Measurements from ENCODE around the gene SULF2. TPM values are rescaled to one million over a fixed set of nuclear protein-coding genes. Genes with fewer than 3 reads are reported as not detected.

Gene SULF2
- total RNA-seq, 2 experiments from 2014 or later = 0.47 to 0.50 TPM

DNA sequence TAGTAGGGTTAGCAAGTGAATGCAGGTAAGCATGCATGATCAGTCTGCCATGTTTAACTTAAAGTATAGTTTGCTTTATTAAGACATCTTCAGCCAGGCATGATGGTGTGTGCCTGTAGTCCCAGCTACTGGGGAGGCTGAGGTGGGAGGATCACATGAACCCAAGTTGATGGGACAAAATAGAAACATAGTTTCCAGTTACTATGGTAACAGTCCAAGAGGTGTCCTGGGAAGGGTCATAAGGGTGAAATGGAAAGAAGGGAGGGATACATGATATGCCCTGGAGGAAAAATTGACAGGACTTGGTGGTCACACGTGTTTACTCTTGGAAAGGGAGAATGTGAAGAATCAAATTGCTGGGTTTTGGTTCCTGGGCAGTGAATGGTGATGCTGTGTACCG is 139.6 kb downstream of the SULF2 start:
- peaks cover 51% of the 10 kb centered on the region for H3K36me3 Mint-ChIP-seq (ENCODE audit: low read depth)
- H3K4me1 Mint-ChIP-seq (ENCODE audit: low read depth) = no peaks in the 10 kb centered on the region
- CTCF ChIA-PET = interaction anchor here (0.9 to 1.1 kb wide), 2 partner anchors 18 to 1153 kb away, joined by 3 read pairs; no protein-coding TSS in a partner anchor

DNA sequence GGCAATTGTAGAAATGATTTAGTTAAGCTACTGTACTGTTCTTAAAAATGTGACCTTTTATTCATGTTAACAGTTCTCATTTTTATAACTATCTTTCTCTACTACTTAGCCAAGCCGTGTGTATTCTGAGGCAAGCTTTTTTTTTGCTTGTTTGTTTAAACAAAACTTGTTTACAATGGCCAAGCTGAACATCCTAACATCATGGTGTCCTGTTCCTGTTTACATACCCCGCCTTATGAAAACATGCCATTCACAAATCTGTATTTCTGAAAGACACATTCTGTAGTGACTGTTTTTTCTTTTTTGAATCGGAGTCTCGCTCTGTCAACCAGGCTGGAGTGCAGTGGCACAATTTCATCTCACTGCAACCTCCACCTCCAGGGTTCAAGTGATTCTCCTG is 142.7 kb downstream of the SULF2 start:
- DNase-seq (no peak), ATAC-seq (no peak)
- TF ChIP-seq, protein P1, sequence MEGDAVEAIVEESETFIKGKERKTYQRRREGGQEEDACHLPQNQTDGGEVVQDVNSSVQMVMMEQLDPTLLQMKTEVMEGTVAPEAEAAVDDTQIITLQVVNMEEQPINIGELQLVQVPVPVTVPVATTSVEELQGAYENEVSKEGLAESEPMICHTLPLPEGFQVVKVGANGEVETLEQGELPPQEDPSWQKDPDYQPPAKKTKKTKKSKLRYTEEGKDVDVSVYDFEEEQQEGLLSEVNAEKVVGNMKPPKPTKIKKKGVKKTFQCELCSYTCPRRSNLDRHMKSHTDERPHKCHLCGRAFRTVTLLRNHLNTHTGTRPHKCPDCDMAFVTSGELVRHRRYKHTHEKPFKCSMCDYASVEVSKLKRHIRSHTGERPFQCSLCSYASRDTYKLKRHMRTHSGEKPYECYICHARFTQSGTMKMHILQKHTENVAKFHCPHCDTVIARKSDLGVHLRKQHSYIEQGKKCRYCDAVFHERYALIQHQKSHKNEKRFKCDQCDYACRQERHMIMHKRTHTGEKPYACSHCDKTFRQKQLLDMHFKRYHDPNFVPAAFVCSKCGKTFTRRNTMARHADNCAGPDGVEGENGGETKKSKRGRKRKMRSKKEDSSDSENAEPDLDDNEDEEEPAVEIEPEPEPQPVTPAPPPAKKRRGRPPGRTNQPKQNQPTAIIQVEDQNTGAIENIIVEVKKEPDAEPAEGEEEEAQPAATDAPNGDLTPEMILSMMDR (IDR thresholded peaks at IDR 0.05) = no peak
- peaks cover 51% of the 10 kb centered on the region for H3K36me3 Mint-ChIP-seq (ENCODE audit: low read depth)
- CTCF ChIA-PET = no interaction called here
- intact Hi-C loops (cut with micrococcal nuclease) = no loop called here
- no peaks in the 10 kb centered on the region for H3K9me3 Mint-ChIP-seq
- H3K27me3 Mint-ChIP-seq = no peaks in the 10 kb centered on the region
- no peak overlapping the region for H3K4me3 Mint-ChIP-seq
- no peaks in the 10 kb centered on the region for H3K4me1 Mint-ChIP-seq (ENCODE audit: low read depth)
- POLR2A ChIA-PET = no interaction called here
- no peak overlapping the region for H3K27ac Mint-ChIP-seq

More for the DNA sequence above, 139.6 kb downstream of the SULF2 start:
- POLR2A ChIA-PET = no interaction called here
- no peak for ATAC-seq
- no peaks in the 10 kb centered on the region for H3K27me3 Mint-ChIP-seq
- H3K9me3 Mint-ChIP-seq = no peaks in the 10 kb centered on the region
- H3K27ac Mint-ChIP-seq = no peak overlapping the region
- TF ChIP-seq, protein P1 (IDR thresholded peaks at IDR 0.05) = no peak
- no peak overlapping the region for H3K4me3 Mint-ChIP-seq
- intact Hi-C loops (cut with micrococcal nuclease) = no loop called here
- no peak for DNase-seq

DNA sequence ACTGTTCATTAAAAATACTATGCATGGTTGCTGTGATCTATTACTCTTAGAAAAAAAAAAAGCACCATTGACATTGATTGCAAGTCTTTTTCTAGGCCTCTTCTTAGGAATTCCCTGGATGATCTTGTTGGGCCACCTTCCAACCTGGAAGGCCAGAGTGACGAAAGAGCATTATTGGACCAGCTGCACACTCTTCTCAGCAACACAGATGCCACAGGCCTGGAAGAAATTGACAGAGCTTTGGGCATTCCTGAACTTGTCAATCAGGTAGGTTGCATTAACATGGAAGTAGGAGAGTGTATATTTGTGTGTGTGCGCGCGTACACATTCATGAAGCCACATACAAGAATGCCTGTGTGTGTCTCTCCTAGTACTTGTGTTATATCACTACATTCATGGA is 143.2 kb downstream of the SULF2 start:
- ChIA-PET CTCF (no interaction called here), POLR2A (no interaction called here)
- Mint-ChIP-seq H3K27ac (no peak overlapping the region), H3K9me3 (no peaks in the 10 kb centered on the region), H3K4me1 (ENCODE audit: low read depth) (no peaks in the 10 kb centered on the region), H3K27me3 (no peaks in the 10 kb centered on the region), H3K36me3 (ENCODE audit: low read depth) (peaks cover 53% of the 10 kb centered on the region), H3K4me3 (no peak overlapping the region)
- DNase-seq (no peak), ATAC-seq (no peak)
- intact Hi-C loops (cut with micrococcal nuclease) = no loop called here
- TF ChIP-seq, protein P1 (IDR thresholded peaks at IDR 0.05) = no peak

DNA sequence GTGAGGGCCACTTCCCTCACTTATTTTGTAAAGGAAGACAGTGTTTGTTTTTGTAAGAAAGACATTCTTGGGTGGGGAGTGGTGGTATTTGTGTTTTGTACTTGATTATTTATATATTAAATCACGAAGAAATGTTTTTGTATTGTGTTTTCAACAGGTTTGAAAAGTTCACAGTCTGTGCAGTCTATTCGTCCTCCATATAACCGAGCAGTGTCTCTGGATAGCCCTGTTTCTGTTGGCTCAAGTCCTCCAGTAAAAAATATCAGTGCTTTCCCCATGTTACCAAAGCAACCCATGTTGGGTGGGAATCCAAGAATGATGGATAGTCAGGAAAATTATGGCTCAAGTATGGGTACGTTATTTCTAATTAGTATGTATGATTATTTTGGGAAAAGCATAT is 146.4 kb downstream of the SULF2 start:
- no peaks in the 10 kb centered on the region for H3K9me3 Mint-ChIP-seq
- no peak overlapping the region for H3K4me3 Mint-ChIP-seq
- ATAC-seq (no peak), DNase-seq (no peak)
- H3K36me3 Mint-ChIP-seq (ENCODE audit: low read depth) = peaks cover 55% of the 10 kb centered on the region
- TF ChIP-seq, protein P1 (IDR thresholded peaks at IDR 0.05) = no peak
- no peaks in the 10 kb centered on the region for H3K4me1 Mint-ChIP-seq (ENCODE audit: low read depth)
- no peak overlapping the region for H3K27ac Mint-ChIP-seq
- POLR2A ChIA-PET = no interaction called here
- intact Hi-C loops (cut with micrococcal nuclease) = no loop called here
- CTCF ChIA-PET = no interaction called here
- no peaks in the 10 kb centered on the region for H3K27me3 Mint-ChIP-seq

DNA sequence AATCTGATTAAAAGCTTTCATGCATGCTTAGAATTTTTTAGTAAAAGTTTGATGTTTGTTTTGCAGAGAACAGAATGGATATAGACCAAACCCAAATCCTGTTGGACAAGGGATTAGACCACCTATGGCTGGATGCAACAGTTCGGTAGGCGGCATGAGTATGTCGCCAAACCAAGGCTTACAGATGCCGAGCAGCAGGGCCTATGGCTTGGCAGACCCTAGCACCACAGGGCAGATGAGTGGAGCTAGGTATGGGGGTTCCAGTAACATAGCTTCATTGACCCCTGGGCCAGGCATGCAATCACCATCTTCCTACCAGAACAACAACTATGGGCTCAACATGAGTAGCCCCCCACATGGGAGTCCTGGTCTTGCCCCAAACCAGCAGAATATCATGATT is 150.0 kb downstream of the SULF2 start:
- POLR2A ChIA-PET = interaction anchor here (1.2 kb wide), 1 partner anchor 21 kb away, joined by 4 read pairs; no protein-coding TSS in a partner anchor
- Mint-ChIP-seq H3K4me3 (no peak overlapping the region), H3K27me3 (no peaks in the 10 kb centered on the region), H3K4me1 (ENCODE audit: low read depth) (no peaks in the 10 kb centered on the region), H3K27ac (no peak overlapping the region), H3K36me3 (ENCODE audit: low read depth) (peaks cover 56% of the 10 kb centered on the region), H3K9me3 (no peaks in the 10 kb centered on the region)
- CTCF ChIA-PET = interaction anchor here (1.0 to 1.1 kb wide), 2 partner anchors 14 to 29 kb away, joined by 3 read pairs; no protein-coding TSS in a partner anchor
- ATAC-seq = no peak
- intact Hi-C loops (cut with micrococcal nuclease) = no loop called here
- TF ChIP-seq, protein P1 (IDR thresholded peaks at IDR 0.05) = no peak
- DNase-seq = no peak
